GM23248 (cell line): Measurements from ENCODE around the gene MINDY1. TPM values are rescaled to one million over a fixed set of nuclear protein-coding genes. Genes with fewer than 3 reads are reported as not detected.

ENCODE experiments used
- DNase-seq: peaks from one replicate; pipeline ENCODE4 v3.0.0-alpha.2; 2015
- H2AFZ ChIP-seq: fragments of 200-600 bp; sonication (generic); 2 replicates; pipeline ENCODE4 v1.6.1; 2016; ENCODE audit warnings: antibody characterized with exemption
- H3F3A ChIP-seq: fragments of 200-600 bp; sonication (generic); 2 replicates; pipeline ENCODE4 v1.6.1; 2016; ENCODE audit warnings: mild to moderate bottlenecking, antibody characterized with exemption, mixed run types; ENCODE audit not compliant: insufficient read depth
- H3K27ac ChIP-seq: fragments of 200-600 bp; sonication (generic); 2 replicates; pipeline ENCODE4 v1.5.1; 2016; ENCODE audit warnings: mild to moderate bottlenecking
- H3K27me3 ChIP-seq: fragments of 200-600 bp; sonication (generic); replicated peaks from 2 replicates; pipeline ENCODE4 v1.6.1; 2016; ENCODE audit warnings: mild to moderate bottlenecking; ENCODE audit not compliant: insufficient read depth
- H3K36me3 ChIP-seq: fragments of 200-600 bp; sonication (generic); 2 replicates; pipeline ENCODE4 v1.6.1; 2016; ENCODE audit warnings: low read depth, mild to moderate bottlenecking
- H3K4me1 ChIP-seq: fragments of 200-600 bp; sonication (generic); 2 replicates; pipeline ENCODE4 v1.6.1; 2016; ENCODE audit warnings: mild to moderate bottlenecking; ENCODE audit not compliant: insufficient read depth
- H3K4me2 ChIP-seq: fragments of 200-600 bp; sonication (generic); one replicate; pipeline ENCODE4 v1.6.1; 2016; ENCODE audit warnings: mild to moderate bottlenecking; ENCODE audit not compliant: unreplicated experiment
- H3K4me3 ChIP-seq: fragments of 200-600 bp; sonication (generic); 2 replicates; pipeline ENCODE4 v1.5.1; 2016; ENCODE audit warnings: mild to moderate bottlenecking
- H3K79me2 ChIP-seq: fragments of 200-600 bp; sonication (generic); 2 replicates; pipeline ENCODE4 v1.6.1; 2016; ENCODE audit warnings: mild to moderate bottlenecking; ENCODE audit not compliant: insufficient read depth
- H3K9ac ChIP-seq: fragments of 200-600 bp; sonication (generic); 2 replicates; pipeline ENCODE4 v1.6.1; 2016; ENCODE audit warnings: mild to moderate bottlenecking
- H3K9me2 ChIP-seq: fragments of 200-600 bp; sonication (generic); 2 replicates; pipeline ENCODE4 v1.6.1; 2016; ENCODE audit warnings: mixed run types, mild to moderate bottlenecking, moderate library complexity; ENCODE audit not compliant: insufficient read depth
- H3K9me3 ChIP-seq: fragments of 200-600 bp; sonication (generic); one replicate; pipeline ENCODE4 v1.6.1; 2017; ENCODE audit warnings: low read depth
- H4K20me1 ChIP-seq: fragments of 200-600 bp; sonication (generic); 2 replicates; pipeline ENCODE4 v1.6.0; 2016; ENCODE audit not compliant: insufficient read depth
- EZH2 ChIP-seq: fragments of 200-600 bp; sonication (generic); IDR thresholded peaks from 2 replicates; pipeline ENCODE4 v1.6.1; 2018; ENCODE audit warnings: antibody characterized with exemption, mild to moderate bottlenecking; ENCODE audit not compliant: insufficient read depth, poor library complexity, severe bottlenecking
- EZH2phosphoT487 ChIP-seq: fragments of 200-600 bp; sonication (generic); IDR thresholded peaks from 2 replicates; pipeline ENCODE4 v1.6.1; 2018; ENCODE audit warnings: antibody characterized with exemption, moderate library complexity, mild to moderate bottlenecking, low read depth; ENCODE audit not compliant: insufficient read depth
- WGBS, 2 experiments: methylation state at CpG; one replicate each; pipeline ENCODE4 v1.1.6; 2015 to 2017; ENCODE audit warnings: low lambda C conversion rate in 2 of 2, low coverage in 1 of 2; ENCODE audit errors: missing lambda C conversion rate in 2 of 2; 5-methylcytosine and 5-hydroxymethylcytosine counted together
- in situ Hi-C: fragments of 300-500 bp; cut with MboI; formaldehyde crosslinking; loops from 2 replicates; pipeline ENCODE4 v1.15.0; 2020
- polyA plus RNA-seq: library from polyadenylated mRNA; unstranded; fragments of >200 nt; fragmentation: Nextera tagmentation; extraction: Ambion mirVana; gene quantifications from 2 replicates; pipeline ENCODE4 v1.2.1, GENCODE V29; 2016
- total RNA-seq: library from RNA; depleted of rRNA; stranded (reverse); fragments of >200 nt; shearing (Covaris generic); gene quantifications from 2 replicates; pipeline ENCODE4 v1.2.3, GENCODE V29; 2014

The MINDY1 gene
- total and polyA plus RNA-seq, 2 experiments from 2014 or later = 4.6 to 9.1 TPM

GRCh38 chr1:151010346-151010726 is 3.6 kb upstream of the MINDY1 start:
- Histone ChIP-seq H3K4me1 (peaks cover 34% of the 10 kb centered on the region), H3K9me2 (no peaks in the 10 kb centered on the region), H4K20me1 (no peaks in the 10 kb centered on the region), H2AFZ (no peak overlapping the region), H3K27me3 (no peaks in the 10 kb centered on the region), H3K9ac (no peak overlapping the region), H3K79me2 (peaks cover 52% of the 10 kb centered on the region), H3F3A (peaks cover 30% of the 10 kb centered on the region), H3K36me3 (no peaks in the 10 kb centered on the region), H3K27ac (no peak overlapping the region), H3K9me3 (no peaks in the 10 kb centered on the region), H3K4me2 (no peak overlapping the region), H3K4me3 (no peak overlapping the region)
- in situ Hi-C loops = no loop called here
- no peak for DNase-seq
- 51 to 66% methylated on average over 3 of the region's 3 CpGs for WGBS, 2 experiments
- TF ChIP-seq EZH2 (no peak), EZH2phosphoT487 (no peak)

GRCh38 chr1:151009674-151010345 is 3.1 kb upstream of the MINDY1 start:
- 91 to 92% methylated on average over 8 of the region's 8 CpGs for WGBS, 2 experiments
- H2AFZ ChIP-seq = peak overlapping the region; percentile 96
- H3K36me3 ChIP-seq = no peaks in the 10 kb centered on the region
- H3F3A ChIP-seq = peaks cover 30% of the 10 kb centered on the region
- peak overlapping the region; percentile 89 for H3K4me3 ChIP-seq
- no peaks in the 10 kb centered on the region for H3K9me3 ChIP-seq
- no peaks in the 10 kb centered on the region for H3K27me3 ChIP-seq
- H3K79me2 ChIP-seq = peaks cover 57% of the 10 kb centered on the region
- no peaks in the 10 kb centered on the region for H4K20me1 ChIP-seq
- H3K9ac ChIP-seq = peak overlapping the region; percentile 93
- H3K4me1 ChIP-seq = peaks cover 39% of the 10 kb centered on the region
- peak overlapping the region; percentile 92 for H3K4me2 ChIP-seq
- TF ChIP-seq EZH2phosphoT487 (no peak), EZH2 (no peak)
- H3K9me2 ChIP-seq = no peaks in the 10 kb centered on the region
- in situ Hi-C loops = no loop called here
- DNase-seq = no peak
- H3K27ac ChIP-seq = peak overlapping the region; percentile 76

- H3K4me1 ChIP-seq = peaks cover 39% of the 10 kb centered on the region
- peak overlapping the region; percentile 89 for H3K4me3 ChIP-seq
- no peaks in the 10 kb centered on the region for H3K36me3 ChIP-seq
- H3K9me3 ChIP-seq = no peaks in the 10 kb centered on the region
- H3K4me2 ChIP-seq = peak overlapping the region; percentile 92
- TF ChIP-seq EZH2phosphoT487 (no peak), EZH2 (no peak)
- no peaks in the 10 kb centered on the region for H4K20me1 ChIP-seq
- 14 to 16% methylated on average over 3 of the region's 3 CpGs for WGBS, 2 experiments
- peak; percentile 62 for DNase-seq
- peaks cover 30% of the 10 kb centered on the region for H3F3A ChIP-seq
- peak overlapping the region; percentile 96 for H2AFZ ChIP-seq
- in situ Hi-C loops = no loop called here
- peak overlapping the region; percentile 93 for H3K9ac ChIP-seq
- H3K9me2 ChIP-seq = no peaks in the 10 kb centered on the region
- H3K79me2 ChIP-seq = peaks cover 54% of the 10 kb centered on the region
- H3K27ac ChIP-seq = peak overlapping the region; percentile 76
- H3K27me3 ChIP-seq = no peaks in the 10 kb centered on the region
Measured at GRCh38 chr1:151009206-151009587, 2.5 kb upstream of the MINDY1 start.

- peak within 1 kb of the TSS; percentile 94 for H3K27ac ChIP-seq
- peak within 1 kb of the TSS; percentile 89 for H3K4me3 ChIP-seq
- H2AFZ ChIP-seq = peak within 1 kb of the TSS; percentile 96
- peaks cover 30% of the 10 kb centered on the region for H3F3A ChIP-seq
- no peaks in the 10 kb centered on the region for H3K27me3 ChIP-seq
- no peak for TF ChIP-seq EZH2
- no peak for TF ChIP-seq EZH2phosphoT487
- no peaks in the 10 kb centered on the region for H3K36me3 ChIP-seq
- H3K9ac ChIP-seq = peak within 1 kb of the TSS; percentile 93
- peaks cover 52% of the 10 kb centered on the region for H3K79me2 ChIP-seq
- in situ Hi-C loops = no loop called here
- 2% methylated on average over 68 to 69 of the region's 69 CpGs for WGBS, 2 experiments
- H3K4me2 ChIP-seq = peak within 1 kb of the TSS; percentile 92
- no peaks in the 10 kb centered on the region for H3K9me2 ChIP-seq
- H3K4me1 ChIP-seq = peaks cover 39% of the 10 kb centered on the region
- peak; percentile 99 for DNase-seq
- H3K9me3 ChIP-seq = no peaks in the 10 kb centered on the region
- H4K20me1 ChIP-seq = no peaks in the 10 kb centered on the region
Measured at GRCh38 chr1:151008244-151009205, 1.8 kb upstream of the MINDY1 start, which contains the start of gene PRUNE1. Gene PRUNE1 (plus strand): TSS chr1:151008449. CDS start chr1:151008633, 184 bp downstream.
